Measurements from ENCODE around the gene DTX2.
"Not testable (repeated sequence)": the region's sequence is repeated elsewhere in the genome, so short reads cannot be mapped to it uniquely, and the experiment has no call there.

DNA sequence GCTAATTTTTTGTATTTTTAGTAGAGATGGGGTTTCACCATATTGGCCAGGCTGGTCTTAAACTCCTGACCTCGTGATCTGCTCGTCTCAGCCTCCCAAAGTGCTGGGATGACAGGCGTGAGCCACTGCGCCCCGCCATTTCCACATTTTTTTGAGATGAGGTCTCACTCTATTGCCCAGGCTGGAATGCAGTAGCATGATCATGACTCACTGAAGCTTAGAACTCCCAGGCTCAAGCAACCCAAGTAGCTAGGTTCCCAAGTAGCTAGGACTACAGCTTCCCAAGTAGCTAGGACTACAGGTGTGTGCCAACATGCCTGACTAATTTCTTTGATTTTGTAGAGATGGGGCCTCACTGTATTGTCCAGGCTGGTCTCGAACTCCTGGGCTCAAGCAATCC is 40.4 kb upstream of the DTX2 start:
- TF ChIP-seq ELF4 (IDR thresholded peaks at IDR 0.05); FOXM1 (IDR thresholded peaks at IDR 0.05; ENCODE audit: borderline replicate concordance); FOXK2 (IDR thresholded peaks at IDR 0.05); BHLHE40 (IDR thresholded peaks at IDR 0.05; ENCODE audit: borderline replicate concordance); LEF1 (IDR thresholded peaks at IDR 0.05; ENCODE audit: borderline replicate concordance); SP1 (IDR thresholded peaks at IDR 0.05); HDGF (IDR thresholded peaks at IDR 0.05; ENCODE audit: borderline replicate concordance); FOXA1 (IDR thresholded peaks at IDR 0.05); L3MBTL2 (conservative IDR thresholded peaks at IDR 0.05); CTBP1 (IDR thresholded peaks at IDR 0.05; ENCODE audit: borderline replicate concordance); TARDBP (IDR thresholded peaks at IDR 0.05): not testable (repeated sequence)
